22Rv1 (cell line): Measurements from ENCODE around the gene EMID1.

Experiments used
- ZFX ChIP-seq: fragments of 450-650 bp; IDR thresholded peaks from 2 replicates; pipeline ENCODE4 v1.6.1; 2017; ENCODE audit warnings: antibody characterized with exemption, borderline replicate concordance
- TF ChIP-seq, protein P1 (sequence below): fragments of 450-650 bp; IDR thresholded peaks from 2 replicates; pipeline ENCODE4 v1.5.1; 2017; ENCODE audit warnings: mild to moderate bottlenecking

DNA sequence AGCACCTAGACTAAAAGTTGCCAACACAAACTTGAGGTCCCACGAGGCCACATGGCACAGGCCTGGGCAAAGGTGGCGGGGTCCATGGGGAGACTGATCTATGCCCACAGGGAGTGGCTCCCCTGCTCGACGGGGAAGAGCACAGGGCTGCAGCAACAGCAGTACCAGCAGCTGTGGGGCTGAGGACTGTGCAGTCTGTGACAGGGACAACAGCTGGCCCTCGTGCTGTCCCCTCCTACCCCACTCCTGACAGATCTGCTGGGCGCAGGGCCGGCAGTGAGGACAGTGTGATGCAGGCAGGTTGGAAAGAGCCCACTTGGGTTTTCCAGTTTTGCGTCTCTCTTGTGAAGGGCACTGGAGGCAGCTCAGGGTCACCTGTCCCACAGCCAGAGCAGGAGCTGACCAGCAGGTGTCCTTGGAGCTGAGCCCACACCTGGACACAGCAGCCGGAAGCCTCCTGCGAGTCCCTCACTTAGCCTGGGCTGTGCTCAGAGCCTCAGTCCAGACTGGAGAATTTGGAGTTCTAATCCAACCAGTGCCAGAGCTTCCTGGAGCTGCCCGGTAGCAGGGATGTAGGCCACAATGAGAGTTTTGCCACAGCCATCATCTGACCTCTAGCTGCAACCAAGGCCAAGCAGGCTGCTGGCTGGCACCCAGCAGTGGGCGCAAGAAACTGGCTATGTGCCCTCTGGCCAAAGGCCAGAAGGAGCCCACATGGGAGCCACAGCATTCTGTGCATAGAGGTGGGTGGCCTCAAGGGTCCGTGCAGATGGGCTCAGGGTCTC lies 97.2 kb downstream of the EMID1 start:
- TF ChIP-seq, protein P1, sequence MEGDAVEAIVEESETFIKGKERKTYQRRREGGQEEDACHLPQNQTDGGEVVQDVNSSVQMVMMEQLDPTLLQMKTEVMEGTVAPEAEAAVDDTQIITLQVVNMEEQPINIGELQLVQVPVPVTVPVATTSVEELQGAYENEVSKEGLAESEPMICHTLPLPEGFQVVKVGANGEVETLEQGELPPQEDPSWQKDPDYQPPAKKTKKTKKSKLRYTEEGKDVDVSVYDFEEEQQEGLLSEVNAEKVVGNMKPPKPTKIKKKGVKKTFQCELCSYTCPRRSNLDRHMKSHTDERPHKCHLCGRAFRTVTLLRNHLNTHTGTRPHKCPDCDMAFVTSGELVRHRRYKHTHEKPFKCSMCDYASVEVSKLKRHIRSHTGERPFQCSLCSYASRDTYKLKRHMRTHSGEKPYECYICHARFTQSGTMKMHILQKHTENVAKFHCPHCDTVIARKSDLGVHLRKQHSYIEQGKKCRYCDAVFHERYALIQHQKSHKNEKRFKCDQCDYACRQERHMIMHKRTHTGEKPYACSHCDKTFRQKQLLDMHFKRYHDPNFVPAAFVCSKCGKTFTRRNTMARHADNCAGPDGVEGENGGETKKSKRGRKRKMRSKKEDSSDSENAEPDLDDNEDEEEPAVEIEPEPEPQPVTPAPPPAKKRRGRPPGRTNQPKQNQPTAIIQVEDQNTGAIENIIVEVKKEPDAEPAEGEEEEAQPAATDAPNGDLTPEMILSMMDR: no peak
- TF ChIP-seq ZFX: no peak
